Measurements from ENCODE around the gene MSL3. TPM values are rescaled to one million over a fixed set of nuclear protein-coding genes. Genes with fewer than 3 reads are reported as not detected.

Gene MSL3
- total RNA-seq, 1 experiment from 2014 or later: 26.0 TPM

DNA sequence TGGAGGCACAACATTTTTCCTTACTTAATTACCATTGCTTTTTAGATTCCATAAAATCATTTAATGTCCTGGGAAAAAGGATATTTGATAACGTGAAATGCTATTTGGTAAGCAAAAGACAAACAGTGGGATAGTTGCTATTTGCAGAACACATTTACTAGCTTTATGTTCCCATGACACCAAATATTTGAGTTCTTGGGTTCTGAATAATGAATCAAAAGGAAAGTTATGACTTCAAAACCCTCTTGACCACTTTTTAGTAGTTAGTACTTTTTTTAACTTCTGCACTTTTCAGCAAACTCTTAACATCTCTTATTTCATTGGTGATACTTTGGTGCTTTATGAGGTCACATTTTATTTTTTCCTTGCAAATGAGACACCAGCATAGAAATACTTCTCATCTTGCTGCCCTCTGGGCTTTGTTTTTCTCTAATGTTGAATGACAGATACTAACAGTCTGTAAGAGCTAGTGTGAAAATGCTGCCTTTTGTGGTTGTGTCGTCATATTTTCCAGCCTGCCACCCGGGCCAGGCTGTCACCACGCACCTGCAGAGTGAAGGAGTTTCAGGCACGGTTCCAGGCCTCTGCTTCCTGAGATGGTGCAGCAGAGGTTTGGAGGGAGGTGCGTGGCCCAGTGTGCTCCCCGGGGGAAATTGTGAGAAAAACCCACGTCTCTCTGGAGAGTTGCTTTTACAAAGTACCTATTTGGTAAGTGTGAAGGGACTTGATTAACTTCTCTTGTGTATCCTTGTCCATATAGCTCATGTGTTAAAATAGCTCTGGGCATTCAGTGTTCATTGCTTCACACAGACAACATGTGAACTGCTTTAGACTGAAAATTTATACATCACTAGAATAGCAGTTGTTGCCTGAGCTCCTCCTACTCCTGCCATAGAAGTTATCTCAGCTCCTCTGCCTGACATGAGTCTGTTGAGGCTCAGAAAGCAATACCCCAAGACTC lies 34.7 kb downstream of the MSL3 start:
- in situ Hi-C loops (cut with HindIII; ENCODE audit: low pct_unique_long_range_greater_than_20kb, low sequenced_read_pairs): no loop called here
- no peak for DNase-seq (ENCODE audit: low read depth)

DNA sequence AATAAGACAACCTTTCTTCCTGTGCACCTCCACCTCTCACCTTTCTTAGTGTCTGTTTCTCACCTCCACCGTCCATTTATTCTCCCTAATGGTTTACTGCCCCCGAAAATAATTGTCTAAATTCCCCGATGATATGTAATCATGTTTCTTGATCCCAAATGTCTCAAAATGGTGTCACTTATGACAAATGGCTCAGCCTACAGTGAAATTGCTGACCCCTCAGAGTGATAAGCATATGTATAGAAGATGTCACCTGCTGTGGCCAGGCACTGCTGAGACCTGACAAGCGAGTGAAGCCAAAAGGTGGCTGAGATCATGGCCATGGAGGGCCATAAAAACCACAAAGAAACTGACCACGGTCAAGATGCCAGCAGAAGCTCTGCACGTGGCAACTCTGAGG lies 35.7 kb downstream of the MSL3 start:
- DNase-seq (ENCODE audit: low read depth): no peak
- in situ Hi-C loops (cut with HindIII; ENCODE audit: low pct_unique_long_range_greater_than_20kb, low sequenced_read_pairs): no loop called here

DNA sequence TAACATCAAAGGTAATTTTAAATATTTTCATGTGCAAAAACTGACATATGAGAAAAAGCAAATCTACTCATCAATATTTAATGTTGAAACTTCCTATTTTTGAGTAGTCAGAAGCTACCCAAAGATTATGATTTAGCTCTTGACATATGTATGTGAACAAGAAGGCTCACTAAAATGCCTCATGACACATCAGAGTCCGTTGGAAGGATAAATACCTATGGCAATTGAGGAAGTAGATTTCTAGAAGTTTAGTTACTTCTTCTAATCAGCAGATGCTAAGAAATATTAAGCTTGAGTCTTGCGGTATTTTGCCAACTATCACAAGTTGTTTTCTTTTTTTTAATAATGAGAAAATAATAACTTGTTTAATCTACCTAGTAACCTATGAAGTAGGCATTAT lies 55.3 kb downstream of the MSL3 start:
- in situ Hi-C loops (cut with HindIII; ENCODE audit: low pct_unique_long_range_greater_than_20kb, low sequenced_read_pairs): no loop called here
- DNase-seq (ENCODE audit: low read depth): no peak

Other genes with a start within 250 kb of the MSL3 start
- 0.81 and 1.8 TPM in 2 replicates for gene ARHGAP6, start 92.3 kb upstream of the MSL3 start, total RNA-seq (2014; rRNA removed; shearing (Covaris generic); ENCODE audit: low replicate concordance)